Measurements from ENCODE around the gene TCF7L1. TPM values are rescaled to one million over a fixed set of nuclear protein-coding genes. Genes with fewer than 3 reads are reported as not detected.

Gene TCF7L1
- total RNA-seq, 4 donors from 2014 or later, result 0.75 to 2.9 (median 1.1) TPM

DNA sequence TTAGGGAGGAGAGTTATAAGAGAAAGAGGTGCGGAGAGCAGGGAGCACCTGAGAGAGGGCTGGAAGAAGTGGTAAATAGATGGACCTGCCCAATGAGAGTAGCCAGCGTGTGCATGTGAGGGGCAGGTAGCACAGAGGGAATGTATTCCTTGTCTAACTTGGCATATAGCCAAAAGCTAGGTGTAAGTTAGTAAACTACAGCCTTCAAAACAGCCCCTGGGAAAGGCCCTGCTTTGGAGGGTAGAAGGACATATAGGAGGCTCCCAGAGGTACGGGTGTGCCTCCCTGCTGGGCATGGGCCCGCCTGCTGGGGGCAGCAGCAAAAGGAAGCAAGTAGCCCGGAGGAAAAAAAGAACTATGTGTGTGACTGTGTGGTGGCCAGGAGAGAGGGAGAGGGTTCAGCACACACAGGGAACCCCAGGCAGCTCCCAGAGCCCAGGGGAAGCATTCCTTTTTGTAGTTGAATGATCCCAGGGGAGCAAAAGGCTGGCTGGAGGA lies 48.0 kb downstream of the TCF7L1 start:
- Histone ChIP-seq H3K4me3 (no peak overlapping the region), H3K4me1 (peaks cover 0 to 9% (median 0%) of the 10 kb centered on the region in 4 donors), H3K36me3 (no peaks in the 10 kb centered on the region), H3K9me3 (no peaks in the 10 kb centered on the region), H3K27ac (no peak overlapping the region), H3K27me3 (no peaks in the 10 kb centered on the region)
- in situ Hi-C loops (cut with MboI; ENCODE audit: low pct_ligation_motif_present in 1 of 4, low pct_unique_long_range_greater_than_20kb in 1 of 4, low sequenced_read_pairs in 3 of 4) (no loop called here), intact Hi-C loops (cut with DNase I; ENCODE audit: low total_unique reads) (no loop called here)
- 50 to 76% methylated on average over 3 to 5 of the region's 5 CpGs for WGBS, 2 donors (ENCODE audit: low coverage in 1 of 2)
- no peak for DNase-seq
- TF ChIP-seq POLR2AphosphoS5 (IDR thresholded peaks at IDR 0.05), result no peak

DNA sequence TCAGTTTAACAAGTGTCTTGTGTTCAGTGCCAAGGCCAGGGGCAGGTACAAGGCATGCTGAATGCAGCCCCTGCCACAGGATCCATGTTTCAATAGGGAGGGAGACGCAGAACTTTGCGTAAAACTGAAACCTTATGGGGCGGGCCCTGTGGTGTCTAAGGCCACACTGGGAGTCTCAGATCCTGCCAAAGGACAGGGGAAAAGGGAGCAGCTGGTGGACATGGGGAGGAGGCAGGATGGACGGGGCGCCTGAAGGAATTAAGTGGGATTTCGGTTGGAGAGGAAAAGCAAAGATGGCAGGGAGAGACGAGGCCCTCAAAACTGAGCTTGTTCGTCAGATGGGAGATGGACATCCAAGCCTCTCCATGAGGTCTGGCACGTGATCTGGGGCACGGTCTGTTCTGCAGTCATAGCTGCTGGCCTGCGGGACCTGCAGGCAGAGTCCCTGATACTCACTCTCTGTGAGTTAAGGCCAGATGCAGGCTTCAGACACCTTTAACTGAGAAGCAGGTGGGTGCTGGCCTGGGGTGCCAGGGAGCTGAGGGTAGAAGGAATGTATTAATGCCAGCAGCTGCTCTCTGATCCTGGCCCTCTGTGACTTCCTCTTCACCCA lies 48.8 kb downstream of the TCF7L1 start:
- Histone ChIP-seq H3K4me3 (no peak overlapping the region), H3K27me3 (no peaks in the 10 kb centered on the region), H3K9me3 (no peaks in the 10 kb centered on the region), H3K36me3 (no peaks in the 10 kb centered on the region), H3K4me1 (peaks cover 0 to 9% (median 0%) of the 10 kb centered on the region in 4 donors), H3K27ac (no peak overlapping the region)
- no peak for DNase-seq
- in situ Hi-C loops (cut with MboI; ENCODE audit: low pct_ligation_motif_present in 1 of 4, low pct_unique_long_range_greater_than_20kb in 1 of 4, low sequenced_read_pairs in 3 of 4), result no loop called here
- WGBS, 2 donors (ENCODE audit: low coverage in 1 of 2), result 79 to 82% methylated on average over 6 to 11 of the region's 11 CpGs
- intact Hi-C loops (cut with DNase I; ENCODE audit: low total_unique reads), result no loop called here
- TF ChIP-seq EP300 (IDR thresholded peaks at IDR 0.05; ENCODE audit: low read depth) (no peak), POLR2AphosphoS5 (IDR thresholded peaks at IDR 0.05) (no peak), POLR2A (IDR thresholded peaks at IDR 0.05) (no peak)
- TF ChIP-seq, protein P1, sequence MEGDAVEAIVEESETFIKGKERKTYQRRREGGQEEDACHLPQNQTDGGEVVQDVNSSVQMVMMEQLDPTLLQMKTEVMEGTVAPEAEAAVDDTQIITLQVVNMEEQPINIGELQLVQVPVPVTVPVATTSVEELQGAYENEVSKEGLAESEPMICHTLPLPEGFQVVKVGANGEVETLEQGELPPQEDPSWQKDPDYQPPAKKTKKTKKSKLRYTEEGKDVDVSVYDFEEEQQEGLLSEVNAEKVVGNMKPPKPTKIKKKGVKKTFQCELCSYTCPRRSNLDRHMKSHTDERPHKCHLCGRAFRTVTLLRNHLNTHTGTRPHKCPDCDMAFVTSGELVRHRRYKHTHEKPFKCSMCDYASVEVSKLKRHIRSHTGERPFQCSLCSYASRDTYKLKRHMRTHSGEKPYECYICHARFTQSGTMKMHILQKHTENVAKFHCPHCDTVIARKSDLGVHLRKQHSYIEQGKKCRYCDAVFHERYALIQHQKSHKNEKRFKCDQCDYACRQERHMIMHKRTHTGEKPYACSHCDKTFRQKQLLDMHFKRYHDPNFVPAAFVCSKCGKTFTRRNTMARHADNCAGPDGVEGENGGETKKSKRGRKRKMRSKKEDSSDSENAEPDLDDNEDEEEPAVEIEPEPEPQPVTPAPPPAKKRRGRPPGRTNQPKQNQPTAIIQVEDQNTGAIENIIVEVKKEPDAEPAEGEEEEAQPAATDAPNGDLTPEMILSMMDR (IDR thresholded peaks at IDR 0.05), result no peak

DNA sequence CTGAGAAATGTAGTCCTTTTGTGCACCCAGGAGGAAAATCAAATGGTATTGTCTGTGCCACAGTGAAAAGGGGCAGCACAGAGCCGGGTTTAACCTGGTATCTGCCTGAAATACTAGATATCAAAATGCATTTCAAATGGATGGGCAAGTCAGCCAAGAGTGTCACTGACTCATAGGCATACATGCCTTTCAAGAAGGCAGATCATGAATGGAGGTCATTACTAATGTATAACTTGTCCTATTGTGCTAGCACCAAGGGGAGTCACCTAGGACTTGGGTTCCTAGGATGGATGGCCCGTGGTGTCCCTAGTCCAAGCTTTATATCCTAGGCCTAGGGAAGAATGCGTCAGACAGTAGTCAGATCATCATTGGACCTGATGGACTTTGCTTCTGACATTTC lies 49.9 kb downstream of the TCF7L1 start:
- H3K9me3 ChIP-seq, result no peaks in the 10 kb centered on the region
- DNase-seq, result no peak
- TF ChIP-seq, protein P1 (IDR thresholded peaks at IDR 0.05), result no peak
- TF ChIP-seq POLR2A (IDR thresholded peaks at IDR 0.05) (no peak), POLR2AphosphoS5 (IDR thresholded peaks at IDR 0.05) (no peak), EP300 (IDR thresholded peaks at IDR 0.05; ENCODE audit: low read depth) (no peak)
- H3K27ac ChIP-seq, result no peak overlapping the region
- WGBS, 2 donors (ENCODE audit: low coverage in 1 of 2), result 78 to 84% methylated on average over 3 of the region's 3 CpGs
- in situ Hi-C loops (cut with MboI; ENCODE audit: low pct_ligation_motif_present in 1 of 4, low pct_unique_long_range_greater_than_20kb in 1 of 4, low sequenced_read_pairs in 3 of 4), result no loop called here
- no peak overlapping the region for H3K4me3 ChIP-seq
- H3K4me1 ChIP-seq, result peaks cover 0 to 9% (median 0%) of the 10 kb centered on the region in 4 donors
- no peaks in the 10 kb centered on the region for H3K36me3 ChIP-seq
- H3K27me3 ChIP-seq, result no peaks in the 10 kb centered on the region
- intact Hi-C loops (cut with DNase I; ENCODE audit: low total_unique reads), result no loop called here

DNA sequence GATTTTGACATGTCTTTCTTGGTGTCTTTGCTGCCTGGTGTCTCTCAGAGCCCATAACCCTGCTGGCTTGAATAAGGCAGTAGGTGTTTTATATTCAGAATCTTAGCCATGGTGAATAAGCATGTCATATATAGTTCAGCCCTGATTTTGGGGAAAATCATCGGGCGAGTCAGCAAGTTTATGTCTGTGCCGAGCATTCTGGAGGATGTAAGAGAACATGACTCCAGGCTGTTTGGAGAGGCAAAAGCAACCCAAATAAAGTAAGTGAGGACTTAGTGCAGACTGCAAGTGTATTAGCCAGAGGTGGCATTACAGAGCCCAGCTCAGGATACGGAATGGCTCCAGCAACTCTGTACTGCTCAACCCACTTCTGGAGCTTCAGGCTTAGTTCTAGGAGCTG lies 50.3 kb downstream of the TCF7L1 start:
- Histone ChIP-seq H3K4me3 (no peak overlapping the region), H3K36me3 (no peaks in the 10 kb centered on the region), H3K27ac (no peak overlapping the region), H3K9me3 (no peaks in the 10 kb centered on the region), H3K4me1 (peaks cover 0 to 11% (median 0%) of the 10 kb centered on the region in 4 donors), H3K27me3 (no peaks in the 10 kb centered on the region)
- 91% methylated on average over 4 of the region's 4 CpGs; no CpG with 5 or more reads in 1 of the 2 donors for WGBS, 2 donors (ENCODE audit: low coverage in 1 of 2)
- in situ Hi-C loops (cut with MboI; ENCODE audit: low pct_ligation_motif_present in 1 of 4, low pct_unique_long_range_greater_than_20kb in 1 of 4, low sequenced_read_pairs in 3 of 4), result no loop called here
- TF ChIP-seq EP300 (IDR thresholded peaks at IDR 0.05; ENCODE audit: low read depth) (no peak), POLR2A (IDR thresholded peaks at IDR 0.05) (no peak), POLR2AphosphoS5 (IDR thresholded peaks at IDR 0.05) (no peak)
- TF ChIP-seq, protein P1 (IDR thresholded peaks at IDR 0.05), result no peak
- no peak for DNase-seq
- intact Hi-C loops (cut with DNase I; ENCODE audit: low total_unique reads), result no loop called here
